Stimulated activated naive B cell treated with anti-CD40 and anti-IgM and Interleukin-4, amounts not matched to agents 10 μg/mL and 1 μg/mL and 100 μg/mL, for 72 hours (primary cell): Measurements from ENCODE around the gene ACKR1.

Source experiments
- ATAC-seq, 2 donors: fragments of 150-1000 bp; cut with Tn5 transposase; replicated peaks; 2 replicates each; pipeline ENCODE4 v1.10.0; 2021; ENCODE audit warnings: moderate library complexity in 1 of 2
- DNase-seq: peaks from one replicate; pipeline ENCODE4 v3.0.0; 2021
- H3K27ac Mint-ChIP-seq: one replicate; pipeline ENCODE4 v1.8.0; 2022; ENCODE audit warnings: mild to moderate bottlenecking, mixed read lengths
- H3K27me3 Mint-ChIP-seq, 2 donors: one replicate each; pipeline ENCODE4 v1.8.0; 2022; ENCODE audit warnings: mixed read lengths in 2 of 2
- H3K36me3 Mint-ChIP-seq, 2 donors: one replicate each; pipeline ENCODE4 v1.8.0; 2022; ENCODE audit warnings: mixed read lengths in 2 of 2, mild to moderate bottlenecking in 1 of 2
- H3K4me1 Mint-ChIP-seq, 2 donors: one replicate each; pipeline ENCODE4 v1.8.0; 2022; ENCODE audit warnings: mixed read lengths in 2 of 2, mild to moderate bottlenecking in 1 of 2
- H3K4me3 Mint-ChIP-seq, 2 donors: one replicate each; pipeline ENCODE4 v1.8.0; 2022; ENCODE audit warnings: mild to moderate bottlenecking in 2 of 2, mixed read lengths in 2 of 2, moderate library complexity in 1 of 2
- H3K9me3 Mint-ChIP-seq, 2 donors: one replicate each; pipeline ENCODE4 v1.8.0; 2022; ENCODE audit warnings: mixed read lengths in 2 of 2, mild to moderate bottlenecking in 1 of 2

ACKR1 gene, protein sequence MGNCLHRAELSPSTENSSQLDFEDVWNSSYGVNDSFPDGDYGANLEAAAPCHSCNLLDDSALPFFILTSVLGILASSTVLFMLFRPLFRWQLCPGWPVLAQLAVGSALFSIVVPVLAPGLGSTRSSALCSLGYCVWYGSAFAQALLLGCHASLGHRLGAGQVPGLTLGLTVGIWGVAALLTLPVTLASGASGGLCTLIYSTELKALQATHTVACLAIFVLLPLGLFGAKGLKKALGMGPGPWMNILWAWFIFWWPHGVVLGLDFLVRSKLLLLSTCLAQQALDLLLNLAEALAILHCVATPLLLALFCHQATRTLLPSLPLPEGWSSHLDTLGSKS

DNA sequence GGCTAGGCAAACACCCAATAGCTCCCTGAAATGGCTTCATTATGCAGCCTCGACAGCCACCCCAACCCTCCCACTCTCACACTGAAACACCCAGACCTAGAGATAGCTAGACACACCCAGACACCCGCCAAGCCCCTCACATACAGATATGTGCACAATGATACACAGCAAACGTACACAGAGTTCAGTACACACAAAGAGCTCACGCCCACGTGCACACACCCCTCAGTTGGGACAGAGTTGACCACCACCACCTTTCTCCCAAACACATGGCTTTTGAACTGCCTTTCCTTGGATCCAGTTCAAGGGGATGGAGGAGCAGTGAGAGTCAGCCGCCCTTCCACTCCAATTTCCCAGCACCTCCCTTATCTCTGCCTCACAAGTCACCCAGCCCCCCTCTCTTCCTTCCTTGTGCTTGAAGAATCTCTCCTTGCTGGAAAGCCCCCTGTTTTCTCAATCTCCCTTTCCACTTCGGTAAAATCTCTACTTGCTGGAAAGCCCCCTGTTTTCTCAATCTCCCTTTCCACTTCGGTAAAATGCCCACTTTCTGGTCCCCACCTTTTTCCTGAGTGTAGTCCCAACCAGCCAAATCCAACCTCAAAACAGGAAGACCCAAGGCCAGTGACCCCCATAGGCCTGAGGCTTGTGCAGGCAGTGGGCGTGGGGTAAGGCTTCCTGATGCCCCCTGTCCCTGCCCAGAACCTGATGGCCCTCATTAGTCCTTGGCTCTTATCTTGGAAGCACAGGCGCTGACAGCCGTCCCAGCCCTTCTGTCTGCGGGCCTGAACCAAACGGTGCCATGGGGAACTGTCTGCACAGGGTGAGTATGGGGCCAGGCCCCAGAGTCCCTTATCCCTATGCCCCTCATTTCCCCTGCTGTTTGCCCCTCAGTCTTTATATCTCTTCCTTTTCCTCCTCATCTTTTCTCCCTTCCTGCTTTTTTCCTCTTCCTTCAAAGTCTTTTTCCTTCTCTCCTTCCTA lies at the start of gene ACKR1:
TSS of gene ACKR1 (plus strand) at position 715 of the 981 bp plus-strand sequence. CDS start at position 800, 85 bp downstream.
- H3K36me3 Mint-ChIP-seq: no peaks in the 10 kb centered on the region
- no peak for DNase-seq
- no peak within 1 kb of the TSS for H3K27ac Mint-ChIP-seq

DNA sequence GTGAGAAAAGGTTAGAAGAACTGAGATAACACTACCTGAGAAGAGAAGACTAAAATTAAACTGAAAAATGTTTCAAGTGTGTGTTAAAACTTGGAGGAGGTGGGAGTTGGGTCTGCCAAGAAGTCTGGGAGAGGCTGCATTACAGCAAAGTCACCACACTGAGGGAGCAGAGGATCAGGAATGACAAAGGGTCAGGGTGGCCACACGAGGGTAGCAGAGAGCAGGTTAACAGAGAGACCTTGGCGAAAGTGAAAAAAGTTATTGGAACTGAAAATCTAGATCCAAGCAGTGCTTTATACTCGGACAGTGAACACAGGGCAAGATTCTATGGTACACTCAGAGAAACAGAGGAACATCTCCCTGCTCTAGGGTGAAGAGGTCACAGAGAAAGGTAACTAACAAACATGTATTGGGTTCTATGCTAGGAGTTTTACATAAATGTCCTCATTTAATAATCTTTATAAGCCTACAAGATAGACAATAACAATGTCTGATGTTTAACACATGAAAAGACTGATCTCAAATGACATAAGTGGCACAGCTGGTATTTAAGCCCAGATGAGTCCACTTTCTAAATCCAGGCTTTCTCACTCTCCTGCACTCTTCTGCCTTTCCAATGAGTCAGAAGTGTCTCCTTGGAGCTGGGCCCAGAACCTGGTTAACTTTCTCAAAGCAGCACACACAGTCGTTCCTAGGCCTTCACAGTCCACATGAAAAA lies 43.5 kb upstream of the ACKR1 start:
- Mint-ChIP-seq H3K4me3 (no peak overlapping the region), H3K27me3 (peaks cover 13 to 26% of the 10 kb centered on the region in 2 donors), H3K27ac (no peak overlapping the region), H3K9me3 (no peaks in the 10 kb centered on the region), H3K4me1 (peaks cover 4 to 13% of the 10 kb centered on the region in 2 donors), H3K36me3 (peaks cover 3 to 9% of the 10 kb centered on the region in 2 donors)
- ATAC-seq (peak; percentile 87 to 96), DNase-seq (peak; percentile 54)

More for the DNA sequence above, at the start of gene ACKR1:
- H3K4me1 Mint-ChIP-seq: peaks cover 32% of the 10 kb centered on the region in 2 donors
- no peak for ATAC-seq
- no peaks in the 10 kb centered on the region for H3K9me3 Mint-ChIP-seq
- peaks cover 84 to 92% of the 10 kb centered on the region in 2 donors for H3K27me3 Mint-ChIP-seq
- H3K4me3 Mint-ChIP-seq: no peak within 1 kb of the TSS

DNA sequence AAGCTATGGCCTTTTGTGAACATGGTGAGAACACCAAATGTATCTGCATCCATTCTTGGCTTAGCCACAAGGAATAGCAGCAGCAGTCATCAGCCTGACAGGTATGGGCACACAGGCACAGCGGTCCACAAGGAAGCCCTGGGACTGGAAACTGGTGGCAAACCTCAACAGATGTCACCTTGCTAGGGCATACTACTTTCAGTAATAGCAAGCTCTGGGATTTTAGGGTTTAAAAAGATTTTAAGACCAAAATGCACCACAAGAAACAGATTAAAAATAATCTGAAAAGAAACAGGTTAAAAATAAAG lies 43.0 kb upstream of the ACKR1 start:
- peaks cover 13 to 22% of the 10 kb centered on the region in 2 donors for H3K27me3 Mint-ChIP-seq
- DNase-seq: no peak
- H3K4me3 Mint-ChIP-seq: no peak overlapping the region
- no peak overlapping the region for H3K27ac Mint-ChIP-seq
- no peaks in the 10 kb centered on the region for H3K9me3 Mint-ChIP-seq
- no peak for ATAC-seq
- H3K4me1 Mint-ChIP-seq: peaks cover 4 to 13% of the 10 kb centered on the region in 2 donors
- peaks cover 0 to 5% of the 10 kb centered on the region in 2 donors for H3K36me3 Mint-ChIP-seq

DNA sequence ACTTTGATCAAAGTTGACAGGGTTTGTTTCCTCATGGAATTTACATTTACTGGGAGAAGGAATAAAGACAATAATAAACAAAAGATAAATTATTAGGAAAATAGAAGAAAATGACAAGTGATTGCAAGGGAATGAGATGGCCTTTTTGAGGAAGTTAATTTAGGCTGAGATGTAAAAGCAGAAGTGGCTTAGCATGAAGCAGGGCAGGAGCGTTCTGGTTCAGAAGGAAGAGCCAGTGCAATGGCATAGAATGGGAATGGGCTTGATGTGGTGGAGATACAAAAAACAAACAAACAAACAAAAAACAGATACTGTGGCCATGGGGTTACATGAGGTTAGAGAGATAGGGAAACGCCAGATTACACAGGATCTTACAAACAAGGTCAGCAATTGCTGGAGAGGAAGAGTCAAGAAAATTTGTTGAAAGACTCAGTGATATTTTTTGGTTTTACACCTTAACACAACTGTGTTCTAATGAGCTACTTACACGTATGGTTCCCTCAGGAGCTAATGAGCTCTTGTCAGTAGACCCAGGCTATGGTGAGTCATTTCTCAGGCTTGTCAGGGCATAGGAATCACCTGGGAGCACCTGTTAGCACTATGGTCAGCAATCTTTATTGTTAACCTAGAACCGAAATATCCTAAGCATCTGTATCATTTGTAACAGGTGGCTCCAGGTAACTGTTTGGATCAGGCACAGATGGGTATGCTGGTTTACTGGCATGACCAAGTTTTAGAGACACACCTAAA lies 42.0 kb upstream of the ACKR1 start:
- Mint-ChIP-seq H3K9me3 (no peaks in the 10 kb centered on the region), H3K4me3 (no peak overlapping the region), H3K27ac (no peak overlapping the region), H3K36me3 (no peaks in the 10 kb centered on the region), H3K27me3 (peaks cover 7 to 18% of the 10 kb centered on the region in 2 donors), H3K4me1 (peaks cover 4 to 13% of the 10 kb centered on the region in 2 donors)
- peak in 1 of 2 donors; percentile 36 for ATAC-seq
- DNase-seq: no peak

DNA sequence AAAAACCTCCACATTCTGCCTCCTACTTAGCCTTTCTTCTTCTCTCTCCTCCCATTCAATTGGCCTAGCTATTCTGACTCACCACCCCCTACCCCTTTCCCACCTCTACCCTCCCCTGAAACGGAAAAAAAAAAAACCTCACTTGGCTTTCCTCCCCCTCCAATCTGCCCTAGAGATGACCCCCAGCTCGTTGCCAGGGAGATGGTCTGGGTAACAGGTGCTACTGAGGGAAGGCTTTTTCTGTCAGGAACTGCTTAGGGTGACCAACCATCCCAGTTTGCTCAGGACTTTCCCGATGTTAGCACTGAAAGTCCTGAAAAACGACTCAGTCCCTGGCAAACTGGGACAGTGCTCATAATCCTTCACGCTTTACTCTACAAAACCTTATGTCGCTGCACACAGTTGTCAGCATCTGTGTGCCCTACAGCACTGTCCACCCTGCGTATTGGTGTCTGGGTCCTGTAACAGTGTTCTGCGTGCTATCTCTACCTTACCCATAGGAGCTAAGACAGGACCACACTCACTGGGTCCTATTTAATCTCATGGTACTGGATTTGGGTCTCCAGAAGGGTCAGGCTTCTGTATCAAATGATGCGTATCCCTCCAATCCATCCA lies 41.0 kb upstream of the ACKR1 start:
- ATAC-seq (no peak), DNase-seq (no peak)
- H3K4me1 Mint-ChIP-seq: peaks cover 4 to 13% of the 10 kb centered on the region in 2 donors
- no peak overlapping the region for H3K4me3 Mint-ChIP-seq
- no peaks in the 10 kb centered on the region for H3K36me3 Mint-ChIP-seq
- H3K27ac Mint-ChIP-seq: no peak overlapping the region
- peaks cover 9 to 28% of the 10 kb centered on the region in 2 donors for H3K27me3 Mint-ChIP-seq
- H3K9me3 Mint-ChIP-seq: no peaks in the 10 kb centered on the region

DNA sequence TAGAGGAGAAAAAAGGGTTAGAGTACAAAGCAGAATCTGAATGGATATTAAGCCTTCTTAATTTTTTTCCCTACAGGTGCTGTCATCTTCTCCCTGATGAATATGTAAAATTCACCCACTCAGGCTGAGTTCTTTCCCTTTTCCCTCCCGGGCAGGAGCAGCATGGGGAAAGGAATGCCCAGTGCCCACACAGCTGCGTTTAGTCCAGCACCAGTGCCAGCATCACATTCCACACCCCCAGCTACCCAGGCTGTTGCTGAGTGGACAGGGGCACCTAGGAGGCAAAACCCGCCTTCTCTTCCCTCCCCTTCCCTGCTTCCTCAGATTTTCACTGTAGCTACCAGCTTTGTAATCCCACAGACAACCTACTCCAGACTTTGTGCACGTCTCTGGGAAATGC lies 36.6 kb upstream of the ACKR1 start:
- Mint-ChIP-seq H3K36me3 (no peaks in the 10 kb centered on the region), H3K4me3 (no peak overlapping the region), H3K27ac (no peak overlapping the region), H3K4me1 (peaks cover 12 to 14% of the 10 kb centered on the region in 2 donors), H3K27me3 (peaks cover 27 to 55% of the 10 kb centered on the region in 2 donors), H3K9me3 (no peaks in the 10 kb centered on the region)
- no peak for DNase-seq
- ATAC-seq: no peak

DNA sequence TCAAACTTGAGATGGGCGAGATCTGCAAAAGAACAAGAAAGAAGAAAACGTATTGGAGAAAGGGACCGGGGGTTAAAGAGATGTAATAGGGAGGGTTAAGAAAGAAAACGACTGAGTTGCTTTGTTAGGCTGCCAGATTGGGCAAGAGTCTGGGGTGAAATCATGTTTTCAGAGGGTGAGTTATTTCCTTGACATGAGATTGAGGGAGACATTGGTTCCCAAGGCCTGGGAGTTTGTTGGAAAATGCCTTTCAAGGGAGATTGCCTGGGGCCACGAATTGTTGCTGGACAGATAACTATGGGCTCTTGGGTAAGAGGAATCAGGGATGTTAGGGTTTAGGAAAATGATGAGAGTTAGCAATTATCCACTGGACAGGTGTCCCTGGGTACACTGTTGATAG lies 34.0 kb upstream of the ACKR1 start:
- no peaks in the 10 kb centered on the region for H3K9me3 Mint-ChIP-seq
- H3K36me3 Mint-ChIP-seq: no peaks in the 10 kb centered on the region

DNA sequence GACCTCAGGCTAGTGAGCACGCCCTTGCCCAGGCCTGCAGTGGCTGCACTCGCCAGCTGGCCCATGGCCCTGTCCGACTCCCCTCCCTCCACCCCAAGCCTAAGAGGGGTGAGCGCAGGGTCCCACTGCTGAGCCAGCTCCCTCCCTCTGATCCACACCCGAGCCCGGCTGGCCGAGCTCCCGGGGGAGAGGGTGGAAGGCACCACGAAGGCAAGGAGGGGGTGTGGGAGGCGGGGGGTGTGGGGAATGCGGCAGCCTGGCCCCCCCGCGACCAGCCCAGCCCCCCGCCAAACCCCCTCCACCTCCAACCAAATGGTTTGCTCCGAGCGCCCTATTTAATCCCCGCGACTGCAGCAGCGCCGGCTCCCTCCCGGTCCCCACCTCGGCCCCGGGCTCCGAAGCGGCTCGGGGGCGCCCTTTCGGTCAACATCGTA lies 33.4 kb upstream of the ACKR1 start, which contains the start of gene CADM3:
TSS of gene CADM3 (plus strand) at position 362 of the 434 bp plus-strand sequence. CDS start 151 bp downstream, outside the sequence.
- H3K4me1 Mint-ChIP-seq: peaks cover 20 to 23% of the 10 kb centered on the region in 2 donors
- H3K4me3 Mint-ChIP-seq: peak within 1 kb of the TSS; percentile 73 to 78
- peaks cover 45 to 72% of the 10 kb centered on the region in 2 donors for H3K27me3 Mint-ChIP-seq
- DNase-seq: no peak
- ATAC-seq: peak in 1 of 2 donors; percentile 15
- H3K36me3 Mint-ChIP-seq: no peaks in the 10 kb centered on the region
- H3K9me3 Mint-ChIP-seq: no peaks in the 10 kb centered on the region
- H3K27ac Mint-ChIP-seq: peak within 1 kb of the TSS; percentile 0

More for the DNA sequence above, 34.0 kb upstream of the ACKR1 start:
- no peak for DNase-seq
- Mint-ChIP-seq H3K4me3 (peak overlapping the region; percentile 43 to 44), H3K27ac (no peak overlapping the region), H3K4me1 (peaks cover 20 to 23% of the 10 kb centered on the region in 2 donors), H3K27me3 (peaks cover 45 to 71% of the 10 kb centered on the region in 2 donors)
- ATAC-seq: no peak

DNA sequence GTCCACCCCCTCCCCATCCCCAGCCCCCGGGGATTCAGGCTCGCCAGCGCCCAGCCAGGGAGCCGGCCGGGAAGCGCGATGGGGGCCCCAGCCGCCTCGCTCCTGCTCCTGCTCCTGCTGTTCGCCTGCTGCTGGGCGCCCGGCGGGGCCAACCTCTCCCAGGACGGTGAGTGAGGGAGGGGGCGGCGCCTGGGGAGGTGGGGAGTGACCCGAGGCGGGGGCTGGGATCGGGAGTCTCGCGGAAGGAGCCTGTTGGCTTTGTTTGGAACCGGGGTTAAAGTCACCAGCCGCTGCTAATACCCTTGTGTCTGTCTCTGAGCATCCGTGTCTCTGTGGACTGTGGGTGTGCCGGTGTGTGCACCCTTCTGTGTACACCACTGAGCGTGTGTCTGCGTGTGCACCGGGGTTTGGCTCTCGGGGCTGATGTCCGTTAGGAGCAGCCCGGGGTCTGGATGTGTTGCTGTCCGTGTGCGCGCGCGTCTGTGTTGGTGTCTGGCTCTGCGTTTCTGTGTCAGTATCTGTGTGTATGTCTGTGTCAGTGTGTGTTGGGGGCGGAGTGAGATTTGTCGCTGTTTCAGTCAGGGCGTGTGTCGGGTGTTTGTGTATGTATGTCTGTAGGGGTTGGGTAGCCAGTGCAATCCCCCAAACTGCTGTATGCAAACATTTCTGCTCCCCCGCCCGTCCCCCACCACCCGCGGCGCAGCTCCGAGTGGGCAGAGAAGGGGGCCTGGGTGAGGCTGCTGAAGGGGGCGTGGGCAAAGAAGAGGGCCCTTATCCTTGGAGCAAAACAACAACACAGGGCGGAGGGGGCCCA lies 32.8 kb upstream of the ACKR1 start:
- peak overlapping the region; percentile 0 for H3K27ac Mint-ChIP-seq
- H3K4me3 Mint-ChIP-seq: peak overlapping the region; percentile 73 to 78
- ATAC-seq (peak; percentile 64 to 77), DNase-seq (no peak)
- peaks cover 45 to 72% of the 10 kb centered on the region in 2 donors for H3K27me3 Mint-ChIP-seq
- peaks cover 20 to 23% of the 10 kb centered on the region in 2 donors for H3K4me1 Mint-ChIP-seq
- H3K36me3 Mint-ChIP-seq: no peaks in the 10 kb centered on the region
- H3K9me3 Mint-ChIP-seq: no peaks in the 10 kb centered on the region

DNA sequence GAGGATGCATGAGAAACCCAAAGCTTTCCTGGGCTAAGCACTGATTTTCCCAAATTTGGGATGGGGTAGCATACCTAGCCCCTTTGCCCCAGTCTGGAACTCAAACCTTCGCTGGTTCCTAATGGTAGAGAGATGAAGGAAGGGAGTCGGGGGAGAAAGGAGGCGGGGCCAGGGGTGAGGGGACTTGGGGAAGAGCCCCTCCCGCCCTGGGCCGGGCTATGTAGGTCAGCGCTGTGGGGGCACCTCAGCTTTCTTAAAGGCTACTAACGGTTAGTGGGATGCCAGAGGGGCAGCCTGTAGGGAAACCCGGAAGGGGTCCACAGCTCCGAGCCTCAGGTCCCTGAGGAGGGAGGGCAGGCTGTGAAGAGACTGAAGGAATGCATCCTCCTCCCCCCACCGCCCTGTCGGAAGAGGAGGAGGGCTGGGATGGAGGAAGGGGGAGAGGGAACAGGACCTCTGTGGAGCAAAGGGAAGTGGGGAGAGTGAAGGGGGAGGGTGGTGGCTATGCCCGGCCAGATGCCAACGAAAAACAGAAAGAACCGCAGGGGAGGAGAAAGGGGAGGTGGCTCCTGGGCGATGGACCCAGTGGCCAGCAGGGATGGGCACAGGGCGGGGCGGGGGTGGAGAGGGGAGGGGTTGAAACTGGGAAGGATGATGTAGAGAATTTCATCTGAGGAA lies 31.9 kb upstream of the ACKR1 start:
- Mint-ChIP-seq H3K36me3 (no peaks in the 10 kb centered on the region), H3K9me3 (no peaks in the 10 kb centered on the region), H3K4me3 (peak overlapping the region; percentile 45), H3K27me3 (peaks cover 52 to 69% of the 10 kb centered on the region in 2 donors), H3K27ac (no peak overlapping the region), H3K4me1 (peaks cover 20 to 23% of the 10 kb centered on the region in 2 donors)
- ATAC-seq (no peak), DNase-seq (no peak)

DNA sequence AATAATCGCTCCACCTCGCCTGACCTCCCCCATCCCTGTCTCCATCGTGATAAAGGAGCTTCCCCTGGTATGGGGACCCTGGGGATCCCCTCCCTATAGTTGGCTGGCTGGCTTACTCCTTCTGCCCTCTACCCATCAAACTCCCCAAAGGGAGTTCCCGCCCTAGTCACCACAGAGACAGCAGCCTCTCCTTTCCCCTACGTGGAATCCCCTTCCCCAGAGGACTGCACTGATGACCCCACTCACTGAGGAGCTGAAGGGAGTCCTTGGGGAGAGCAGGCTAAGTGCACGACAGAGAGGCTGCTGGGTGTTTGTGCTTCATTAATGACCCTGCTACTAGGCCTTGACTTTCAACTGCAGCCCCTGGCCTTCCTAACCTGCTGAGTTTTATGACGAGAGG lies 31.4 kb upstream of the ACKR1 start:
- peaks cover 48 to 66% of the 10 kb centered on the region in 2 donors for H3K27me3 Mint-ChIP-seq
- no peaks in the 10 kb centered on the region for H3K36me3 Mint-ChIP-seq
- no peak for DNase-seq
- ATAC-seq: peak in 1 of 2 donors; percentile 29
- H3K9me3 Mint-ChIP-seq: no peaks in the 10 kb centered on the region
- H3K4me3 Mint-ChIP-seq: peak overlapping the region in 1 of 2 donors; percentile 29
- H3K4me1 Mint-ChIP-seq: peaks cover 20 to 23% of the 10 kb centered on the region in 2 donors
- no peak overlapping the region for H3K27ac Mint-ChIP-seq

DNA sequence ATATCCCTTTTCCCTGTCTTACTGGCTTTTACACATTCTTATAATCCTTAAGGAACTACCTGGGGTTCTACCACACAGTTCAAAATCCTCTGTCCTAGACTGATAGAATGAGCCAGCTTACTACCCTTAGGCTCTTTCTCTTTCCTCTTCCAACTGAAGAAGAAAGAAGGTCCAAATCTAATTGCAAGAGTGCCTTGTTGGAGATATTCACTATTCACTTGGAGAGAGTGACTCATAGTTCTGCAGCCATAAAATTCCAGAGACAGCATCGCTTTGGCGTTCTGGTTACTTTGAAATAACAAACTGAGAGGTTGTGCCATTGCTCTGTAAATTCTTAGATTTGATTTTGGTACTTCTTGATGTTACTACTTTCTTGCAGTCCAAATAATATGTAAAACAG lies 29.1 kb upstream of the ACKR1 start:
- Mint-ChIP-seq H3K27ac (no peak overlapping the region), H3K4me3 (no peak overlapping the region), H3K9me3 (no peaks in the 10 kb centered on the region), H3K4me1 (peaks cover 20 to 23% of the 10 kb centered on the region in 2 donors), H3K27me3 (peaks cover 47 to 56% of the 10 kb centered on the region in 2 donors), H3K36me3 (no peaks in the 10 kb centered on the region)
- ATAC-seq (no peak), DNase-seq (no peak)
